GM12872 (cell line): ENCODE data around the gene AGBL1.

Source experiments
- TF ChIP-seq, protein P1 (sequence below): IDR thresholded peaks from 3 replicates; pipeline ENCODE4 v1.5.1; 2011; ENCODE audit warnings: low read depth, mild to moderate bottlenecking, low read length, moderate library complexity; ENCODE audit not compliant: insufficient read depth

Gene AGBL1

GRCh38 chr15:87032295-87032694 is 952.6 kb downstream of the AGBL1 start:
- TF ChIP-seq, protein P1, sequence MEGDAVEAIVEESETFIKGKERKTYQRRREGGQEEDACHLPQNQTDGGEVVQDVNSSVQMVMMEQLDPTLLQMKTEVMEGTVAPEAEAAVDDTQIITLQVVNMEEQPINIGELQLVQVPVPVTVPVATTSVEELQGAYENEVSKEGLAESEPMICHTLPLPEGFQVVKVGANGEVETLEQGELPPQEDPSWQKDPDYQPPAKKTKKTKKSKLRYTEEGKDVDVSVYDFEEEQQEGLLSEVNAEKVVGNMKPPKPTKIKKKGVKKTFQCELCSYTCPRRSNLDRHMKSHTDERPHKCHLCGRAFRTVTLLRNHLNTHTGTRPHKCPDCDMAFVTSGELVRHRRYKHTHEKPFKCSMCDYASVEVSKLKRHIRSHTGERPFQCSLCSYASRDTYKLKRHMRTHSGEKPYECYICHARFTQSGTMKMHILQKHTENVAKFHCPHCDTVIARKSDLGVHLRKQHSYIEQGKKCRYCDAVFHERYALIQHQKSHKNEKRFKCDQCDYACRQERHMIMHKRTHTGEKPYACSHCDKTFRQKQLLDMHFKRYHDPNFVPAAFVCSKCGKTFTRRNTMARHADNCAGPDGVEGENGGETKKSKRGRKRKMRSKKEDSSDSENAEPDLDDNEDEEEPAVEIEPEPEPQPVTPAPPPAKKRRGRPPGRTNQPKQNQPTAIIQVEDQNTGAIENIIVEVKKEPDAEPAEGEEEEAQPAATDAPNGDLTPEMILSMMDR, result no peak

- TF ChIP-seq, protein P1, result no peak
Observed at GRCh38 chr15:87033056-87033455, 953.4 kb downstream of the AGBL1 start.

GRCh38 chr15:87034886-87035285 is 955.2 kb downstream of the AGBL1 start:
- TF ChIP-seq, protein P1, result no peak

DNA sequence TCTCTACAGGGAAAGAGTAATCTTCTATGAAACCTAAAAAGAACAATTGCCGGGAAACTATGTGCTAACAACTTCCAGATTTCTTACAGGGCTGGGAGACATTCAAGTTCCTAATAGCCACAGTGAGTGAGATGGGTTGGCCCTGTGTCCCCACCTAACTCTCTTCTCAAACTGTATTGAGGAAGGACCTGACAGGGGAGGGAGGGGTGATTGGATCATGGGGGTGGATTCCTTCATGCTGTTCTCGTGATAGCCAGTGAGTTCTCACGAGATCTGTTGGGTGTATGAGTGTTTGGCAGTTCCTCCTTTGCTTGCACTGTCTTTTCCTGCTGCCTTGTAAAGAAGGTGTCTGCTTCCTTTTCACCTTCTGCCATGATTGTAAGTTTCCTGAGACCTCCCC is 958.7 kb downstream of the AGBL1 start:
- TF ChIP-seq, protein P1, result no peak

- TF ChIP-seq, protein P1, result no peak
Observed at GRCh38 chr15:87045746-87046145, 966.1 kb downstream of the AGBL1 start.

DNA sequence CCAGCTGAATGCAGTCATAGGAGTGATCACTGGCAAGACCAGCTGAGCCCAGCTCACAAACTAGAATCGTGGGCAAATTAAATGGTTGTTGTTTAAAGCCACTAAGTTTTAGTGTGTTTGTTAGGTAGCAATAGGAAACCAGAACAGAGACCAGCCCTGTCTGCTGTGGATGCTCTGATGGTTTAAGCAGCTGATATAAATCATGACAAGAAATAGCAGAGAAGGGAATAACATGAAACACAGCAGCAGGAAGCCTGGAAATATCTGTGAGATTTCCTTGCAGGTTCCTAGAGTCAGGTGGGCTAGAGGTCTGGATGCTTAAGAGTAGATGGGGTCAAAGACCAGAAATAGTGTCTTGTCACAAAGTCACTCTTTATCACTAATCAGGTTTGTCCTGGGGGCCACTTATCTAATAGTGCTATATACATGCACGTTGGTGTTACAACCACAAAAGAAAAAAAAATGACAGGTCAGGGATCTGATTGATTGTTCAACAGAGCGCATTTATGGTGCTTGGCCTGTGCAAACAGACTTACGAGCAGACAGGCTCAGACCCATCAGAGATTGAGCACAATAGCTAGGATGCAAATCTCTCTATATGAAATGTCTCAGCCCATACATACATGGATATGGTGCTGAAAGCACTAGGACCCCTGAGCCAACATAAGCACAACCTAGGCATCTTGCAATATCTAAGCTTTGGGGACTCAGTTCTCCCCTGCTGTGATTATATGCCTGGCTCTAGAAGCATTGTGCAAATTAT is 967.7 kb downstream of the AGBL1 start:
- TF ChIP-seq, protein P1, result no peak
